ENCODE data around the gene PRELP. TPM values are rescaled to one million over a fixed set of nuclear protein-coding genes. Genes with fewer than 3 reads are reported as not detected.
A peak's percentile ranks its signal among the peaks of the same experiment; 100 is the strongest.

Gene PRELP
- total RNA-seq, 1 experiment from 2014 or later: 0.07 TPM

GRCh38 chr1:203456577-203456976, 19.0 kb upstream of the PRELP start:
- Histone ChIP-seq H2BK12ac (ENCODE audit: insufficient read length, low read depth, low read length) (no peak overlapping the region), H4K20me1 (ENCODE audit: control insufficient read depth, insufficient read depth, insufficient read length) (no peaks in the 10 kb centered on the region), H3K4ac (ENCODE audit: low read depth, low read length) (no peak overlapping the region), H2BK120ac (ENCODE audit: low read depth, low read length, poor library complexity, severe bottlenecking) (no peak overlapping the region), H3K9me3 (ENCODE audit: control insufficient read depth, low read depth, low read length) (no peaks in the 10 kb centered on the region), H4K8ac (replicated peaks; ENCODE audit: insufficient read length, low read depth, low read length) (no peak overlapping the region), H3K4me1 (ENCODE audit: insufficient read depth, low read length) (no peaks in the 10 kb centered on the region), H3K56ac (ENCODE audit: insufficient read length, low read depth, low read length) (no peak overlapping the region), H3K27ac (ENCODE audit: insufficient read length, low read depth, low read length) (no peak overlapping the region), H3T11ph (ENCODE audit: low read length) (no peak overlapping the region), H3K9ac (ENCODE audit: extremely low read depth, insufficient read length, low read length) (no peak overlapping the region), H3K79me1 (ENCODE audit: insufficient read depth, low read depth, low read length, poor library complexity, severe bottlenecking) (no peaks in the 10 kb centered on the region), H3K23ac (ENCODE audit: insufficient read length, low read depth, low read length) (no peak overlapping the region), H3K18ac (ENCODE audit: insufficient read length, low read depth, low read length) (no peak overlapping the region), H3K23me2 (ENCODE audit: insufficient read length, low read depth, low read length, poor library complexity, severe bottlenecking) (no peaks in the 10 kb centered on the region), H2AFZ (ENCODE audit: low read length) (peak overlapping the region; percentile 71), H2BK15ac (ENCODE audit: low read depth, low read length) (no peak overlapping the region), H2BK20ac (ENCODE audit: low read depth, low read length, poor library complexity, severe bottlenecking) (no peak overlapping the region), H4K5ac (ENCODE audit: insufficient read length, low read depth, low read length) (no peak overlapping the region), H4K91ac (ENCODE audit: insufficient read length, low read depth, low read length) (no peak overlapping the region), H2BK5ac (ENCODE audit: insufficient read length, low read length) (no peak overlapping the region), H3K79me2 (ENCODE audit: insufficient read depth, low read length) (no peaks in the 10 kb centered on the region), H3K14ac (ENCODE audit: insufficient read depth, low read length) (no peak overlapping the region), H3K27me3 (ENCODE audit: insufficient read depth, low read length) (no peaks in the 10 kb centered on the region), H2AK5ac (ENCODE audit: insufficient read length, low read length) (no peak overlapping the region), H3K4me2 (ENCODE audit: insufficient read depth, insufficient read length, low read length) (no peak overlapping the region)
- H3K27me3 Mint-ChIP-seq (ENCODE audit: low read depth): peaks cover 4% of the 10 kb centered on the region
- no peak for TF ChIP-seq CTCF (conservative IDR thresholded peaks at IDR 0.05)
- no CpG with 5 or more reads among the region's 4 CpGs for WGBS (ENCODE audit: extremely low coverage, insufficient read length, low lambda C conversion rate)
- no peaks in the 10 kb centered on the region; a peak in 1 of 5 replicates for H3K9me3 Mint-ChIP-seq
- no peaks in the 10 kb centered on the region for H3K36me3 Mint-ChIP-seq (ENCODE audit: insufficient read depth in 1 of 3, low read depth in 3 of 3)
- no peak overlapping the region for H3K27ac Mint-ChIP-seq
- no peak overlapping the region for H3K4me3 Mint-ChIP-seq
- DNase-seq: no peak
- H3K4me1 Mint-ChIP-seq: peaks cover 7 to 18% of the 10 kb centered on the region in 2 experiments

Measured in H9 (cell line).